IMR-90 (cell line): Measurements from ENCODE around the gene FAM180A. TPM values are rescaled to one million over a fixed set of nuclear protein-coding genes. Genes with fewer than 3 reads are reported as not detected.

ENCODE experiments used
- ATAC-seq: fragments of 200-7000 bp; cut with Tn5 transposase; 2 replicates; pipeline ENCODE4 v1.9.1; 2020; ENCODE audit warnings: low read depth, mild to moderate bottlenecking, moderate library complexity
- BruUV-seq: library from RNA; stranded (reverse); fragments of 400-500 nt; replicated peaks from 2 replicates; lab custom pipeline; 2021; lab: Mats Ljungman, UMichigan
- CTCF ChIA-PET: fragments of 300-600 bp; formaldehyde crosslinking; extraction: SDS; loops from one replicate; lab custom pipeline; 2021; ENCODE audit warnings: antibody characterized with exemption; lab: Yijun Ruan, JAX
- POLR2A ChIA-PET: fragments of 300-600 bp; sonication (Branson Sonifier 250); formaldehyde crosslinking; loops from one replicate; lab custom pipeline; 2022; ENCODE audit warnings: antibody characterized with exemption; ENCODE audit not compliant: unreplicated experiment; lab: Charles Lee
- DNase-seq: peaks from one replicate; pipeline ENCODE4 v3.0.0; 2013
- H2AFZ ChIP-seq: replicated peaks from 2 replicates; pipeline ENCODE3; 2013; ENCODE audit warnings: low read length, mild to moderate bottlenecking; ENCODE audit not compliant: poor library complexity
- H2AK5ac ChIP-seq: 2 replicates; pipeline ENCODE4 v1.6.1; 2013; ENCODE audit warnings: low read depth, low read length, inconsistent platforms
- H2AK9ac ChIP-seq: replicated peaks from 2 replicates; pipeline ENCODE3; 2013; ENCODE audit warnings: mild to moderate bottlenecking, low read depth, low read length, moderate library complexity; ENCODE audit not compliant: poor library complexity
- H2BK120ac ChIP-seq: 2 replicates; pipeline ENCODE4 v1.6.1; 2013; ENCODE audit warnings: low read depth, low read length, inconsistent platforms
- H2BK15ac ChIP-seq: 3 replicates; pipeline ENCODE4 v1.6.1; 2013; ENCODE audit warnings: low read depth, low read length, inconsistent platforms
- H2BK20ac ChIP-seq: 2 replicates; pipeline ENCODE4 v1.6.1; 2013; ENCODE audit warnings: low read depth, mild to moderate bottlenecking, inconsistent platforms, low read length, moderate library complexity
- H2BK5ac ChIP-seq: 2 replicates; pipeline ENCODE4 v1.6.1; 2013; ENCODE audit warnings: mild to moderate bottlenecking, low read depth, low read length, inconsistent platforms; ENCODE audit not compliant: poor library complexity, severe bottlenecking
- H3K14ac ChIP-seq: replicated peaks from 2 replicates; pipeline ENCODE4 v1.6.1; 2013; ENCODE audit warnings: low read depth, low read length, inconsistent platforms
- H3K18ac ChIP-seq: 2 replicates; pipeline ENCODE4 v1.6.1; 2013; ENCODE audit warnings: low read depth, low read length, control low read depth
- H3K23ac ChIP-seq: 2 replicates; pipeline ENCODE4 v1.6.1; 2013; ENCODE audit warnings: low read depth, low read length, inconsistent platforms
- H3K27ac ChIP-seq: 2 replicates; pipeline ENCODE4 v1.5.1; 2013; ENCODE audit warnings: mild to moderate bottlenecking, control low read depth, low read length; ENCODE audit not compliant: insufficient read depth
- H3K27me3 ChIP-seq: 2 replicates; pipeline ENCODE4 v1.6.1; 2013; ENCODE audit warnings: low read length; ENCODE audit not compliant: control insufficient read depth, insufficient read depth
- H3K36me3 ChIP-seq: 2 replicates; pipeline ENCODE4 v1.6.1; 2013; ENCODE audit warnings: low read length, mixed read lengths; ENCODE audit not compliant: control insufficient read depth, insufficient read depth
- H3K4ac ChIP-seq: 2 replicates; pipeline ENCODE4 v1.6.1; 2013; ENCODE audit warnings: low read depth, low read length, inconsistent platforms
- H3K4me1 ChIP-seq: 2 replicates; pipeline ENCODE4 v1.6.1; 2013; ENCODE audit warnings: low read length, mixed read lengths; ENCODE audit not compliant: control insufficient read depth, insufficient read depth
- H3K4me2 ChIP-seq: 2 replicates; pipeline ENCODE4 v1.6.1; 2013; ENCODE audit warnings: low read depth, mild to moderate bottlenecking, control low read depth, low read length, moderate library complexity
- H3K4me3 ChIP-seq: 2 replicates; pipeline ENCODE4 v1.5.1; 2013; ENCODE audit warnings: low read depth, mild to moderate bottlenecking, control low read depth, low read length, moderate library complexity; ENCODE audit not compliant: insufficient read depth
- H3K56ac ChIP-seq: 2 replicates; pipeline ENCODE4 v1.6.1; 2013; ENCODE audit warnings: low read length, inconsistent platforms; ENCODE audit not compliant: insufficient read depth; ENCODE audit errors: extremely low read depth
- H3K79me1 ChIP-seq, 2 experiments: 2 replicates each; pipeline ENCODE4 v1.6.1; 2013; ENCODE audit warnings: low read length in 2 of 2, inconsistent platforms in 1 of 2, low read depth in 1 of 2
- H3K9ac ChIP-seq: 2 replicates; pipeline ENCODE4 v1.6.1; 2013; ENCODE audit warnings: low read depth, low read length, control low read depth
- H3K9me1 ChIP-seq: 2 replicates; pipeline ENCODE4 v1.6.1; 2013; ENCODE audit warnings: low read length, inconsistent platforms; ENCODE audit not compliant: insufficient read depth
- H3K9me3 ChIP-seq: 2 replicates; pipeline ENCODE4 v1.6.1; 2013; ENCODE audit warnings: low read length; ENCODE audit not compliant: control insufficient read depth, insufficient read depth
- H4K20me1 ChIP-seq: 2 replicates; pipeline ENCODE4 v1.6.1; 2013; ENCODE audit warnings: low read length, inconsistent platforms; ENCODE audit not compliant: insufficient read depth
- H4K5ac ChIP-seq: 2 replicates; pipeline ENCODE4 v1.6.1; 2013; ENCODE audit warnings: mild to moderate bottlenecking, low read depth, low read length, control low read depth
- H4K8ac ChIP-seq, 2 experiments: 2 replicates each; pipeline ENCODE4 v1.6.1; 2013; ENCODE audit warnings: low read depth in 2 of 2, low read length in 2 of 2, control low read depth in 1 of 2, inconsistent platforms in 1 of 2
- H4K91ac ChIP-seq: 2 replicates; pipeline ENCODE4 v1.6.1; 2013; ENCODE audit warnings: low read depth, low read length, inconsistent platforms; ENCODE audit not compliant: insufficient read depth
- BHLHE40 ChIP-seq: fragments of 150-350 bp; IDR thresholded peaks from 2 replicates; pipeline ENCODE4 v1.6.1; 2016; ENCODE audit warnings: mild to moderate bottlenecking, low read depth, low read length
- CEBPB ChIP-seq: IDR thresholded peaks from 2 replicates; pipeline ENCODE4 v1.6.1; 2012; ENCODE audit warnings: low read depth, low read length, improper control_type of control experiment
- CHD1 ChIP-seq: IDR thresholded peaks from 2 replicates; pipeline ENCODE4 v1.6.1; 2012; ENCODE audit warnings: low read depth, low read length, improper control_type of control experiment
- FOS ChIP-seq: fragments of 150-350 bp; IDR thresholded peaks from 2 replicates; pipeline ENCODE4 v1.6.1; 2016; ENCODE audit warnings: low read depth, low read length
- MAFK ChIP-seq: IDR thresholded peaks from 2 replicates; pipeline ENCODE4 v1.6.1; 2012; ENCODE audit warnings: low read depth, low read length, improper control_type of control experiment
- MAZ ChIP-seq: IDR thresholded peaks from 2 replicates; pipeline ENCODE4 v1.6.1; 2012; ENCODE audit warnings: low read depth, mild to moderate bottlenecking, low read length, improper control_type of control experiment, moderate library complexity, borderline replicate concordance
- MXI1 ChIP-seq: IDR thresholded peaks from 2 replicates; pipeline ENCODE4 v1.6.1; 2012; ENCODE audit warnings: low read depth, mild to moderate bottlenecking, low read length, moderate library complexity, borderline replicate concordance
- NFE2L2 ChIP-seq: fragments of 150-350 bp; IDR thresholded peaks from 2 replicates; pipeline ENCODE4 v1.6.1; 2016; ENCODE audit warnings: low read depth, mild to moderate bottlenecking, low read length
- POLR2A ChIP-seq: IDR thresholded peaks from 2 replicates; pipeline ENCODE4 v1.6.1; 2012; ENCODE audit warnings: mild to moderate bottlenecking, low read depth, low read length
- RAD21 ChIP-seq: IDR thresholded peaks from 2 replicates; pipeline ENCODE4 v1.6.1; 2012; ENCODE audit warnings: low read length, improper control_type of control experiment
- RCOR1 ChIP-seq: IDR thresholded peaks from 2 replicates; pipeline ENCODE4 v1.6.1; 2012; ENCODE audit warnings: mild to moderate bottlenecking, low read length, improper control_type of control experiment; ENCODE audit not compliant: insufficient replicate concordance
- RFX5 ChIP-seq: IDR thresholded peaks from 2 replicates; pipeline ENCODE4 v1.8.0; 2012; ENCODE audit warnings: low read depth, mild to moderate bottlenecking, low read length, moderate library complexity
- SMC3 ChIP-seq: fragments of 150-350 bp; IDR thresholded peaks from 2 replicates; pipeline ENCODE4 v1.6.1; 2016; ENCODE audit warnings: low read depth, mild to moderate bottlenecking, antibody characterized with exemption, low read length, moderate library complexity
- WGBS, 2 experiments: methylation state at CpG; one replicate each; pipeline versions ENCODE4 v1.1.5 to v1.1.7; 2013; ENCODE audit warnings: missing lambda C conversion rate in 2 of 2; ENCODE audit not compliant: insufficient read length in 1 of 2; ENCODE audit errors: extremely low coverage in 2 of 2; 5-methylcytosine and 5-hydroxymethylcytosine counted together
- dilution Hi-C: fragments of 300-500 bp; cut with HindIII; formaldehyde crosslinking; loops from one replicate; pipeline ENCODE4 v1.14.3; 2018; ENCODE audit warnings: low sequenced_read_pairs; ENCODE audit not compliant: unreplicated experiment
- in situ Hi-C: fragments of 300-500 bp; cut with MboI; formaldehyde crosslinking; loops from 3 replicates; pipeline ENCODE4 v1.14.3; 2019; ENCODE audit warnings: low sequenced_read_pairs, inconsistent platforms, mixed read lengths
- intact Hi-C: fragments of 100-400 bp; cut with micrococcal nuclease; formaldehyde crosslinking; loops from 2 replicates; pipeline ENCODE4 v1.10.0; 2022
- polyA plus RNA-seq, 3 experiments: library from polyadenylated mRNA; depleted of rRNA; stranded (reverse); fragments of >200 nt; gene quantifications; 2 replicates each; pipeline ENCODE4 v1.2.3, GENCODE V29; 2012; ENCODE audit warnings: low replicate concordance in 1 of 3
- total RNA-seq: library from RNA; depleted of rRNA; stranded (reverse); fragments of >200 nt; gene quantifications from 2 replicates; pipeline ENCODE4 v1.2.3, GENCODE V29; 2012
- TF ChIP-seq, protein P1 (sequence below): fragments of 150-350 bp; IDR thresholded peaks from 2 replicates; pipeline ENCODE4 v1.6.1; 2016; ENCODE audit warnings: low read depth, mild to moderate bottlenecking, low read length, moderate library complexity, borderline replicate concordance
- TF ChIP-seq, protein P2 (sequence below): fragments of 150-350 bp; IDR thresholded peaks from 2 replicates; pipeline ENCODE4 v1.6.1; 2017; ENCODE audit warnings: mild to moderate bottlenecking, antibody characterized with exemption, low read length, low read depth
- TF ChIP-seq, protein P3 (sequence below): conservative IDR thresholded peaks from 2 replicates; pipeline ENCODE4 v1.5.1; 2012; ENCODE audit warnings: mild to moderate bottlenecking, low read depth, low read length, improper control_type of control experiment

Gene FAM180A
- total and polyA plus RNA-seq, 2 of the 4 experiments (the other 2 are of a cell fraction) = 1.3 to 2.0 TPM

DNA sequence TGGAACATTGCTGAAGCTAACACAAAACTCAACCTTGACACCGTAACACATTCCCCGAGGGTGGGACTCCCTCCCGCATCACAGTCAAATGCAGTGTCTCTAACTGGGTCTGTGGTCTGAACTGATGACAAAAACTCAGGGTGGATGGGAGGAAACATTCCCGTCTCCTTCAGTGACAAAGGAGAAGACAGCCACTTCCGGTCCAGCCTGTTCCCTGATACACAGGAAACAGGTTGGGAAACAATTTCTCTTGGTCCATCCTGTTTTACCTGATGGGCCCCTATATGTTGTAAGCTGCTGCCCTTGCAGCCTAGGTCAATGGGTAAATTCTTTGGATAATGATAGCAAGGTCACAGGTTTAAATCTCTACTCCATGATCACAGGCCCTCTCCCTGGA is 41.0 kb downstream of the FAM180A start:
- TF ChIP-seq MXI1 (no peak), POLR2A (no peak), RCOR1 (no peak), RAD21 (no peak), SMC3 (no peak), FOS (no peak), CEBPB (no peak), MAZ (no peak), CHD1 (no peak), RFX5 (no peak), BHLHE40 (no peak), MAFK (no peak), NFE2L2 (no peak)
- TF ChIP-seq, protein P1, sequence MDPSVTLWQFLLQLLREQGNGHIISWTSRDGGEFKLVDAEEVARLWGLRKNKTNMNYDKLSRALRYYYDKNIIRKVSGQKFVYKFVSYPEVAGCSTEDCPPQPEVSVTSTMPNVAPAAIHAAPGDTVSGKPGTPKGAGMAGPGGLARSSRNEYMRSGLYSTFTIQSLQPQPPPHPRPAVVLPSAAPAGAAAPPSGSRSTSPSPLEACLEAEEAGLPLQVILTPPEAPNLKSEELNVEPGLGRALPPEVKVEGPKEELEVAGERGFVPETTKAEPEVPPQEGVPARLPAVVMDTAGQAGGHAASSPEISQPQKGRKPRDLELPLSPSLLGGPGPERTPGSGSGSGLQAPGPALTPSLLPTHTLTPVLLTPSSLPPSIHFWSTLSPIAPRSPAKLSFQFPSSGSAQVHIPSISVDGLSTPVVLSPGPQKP = no peak
- TF ChIP-seq, protein P2, sequence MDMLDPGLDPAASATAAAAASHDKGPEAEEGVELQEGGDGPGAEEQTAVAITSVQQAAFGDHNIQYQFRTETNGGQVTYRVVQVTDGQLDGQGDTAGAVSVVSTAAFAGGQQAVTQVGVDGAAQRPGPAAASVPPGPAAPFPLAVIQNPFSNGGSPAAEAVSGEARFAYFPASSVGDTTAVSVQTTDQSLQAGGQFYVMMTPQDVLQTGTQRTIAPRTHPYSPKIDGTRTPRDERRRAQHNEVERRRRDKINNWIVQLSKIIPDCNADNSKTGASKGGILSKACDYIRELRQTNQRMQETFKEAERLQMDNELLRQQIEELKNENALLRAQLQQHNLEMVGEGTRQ = no peak
- TF ChIP-seq, protein P3, sequence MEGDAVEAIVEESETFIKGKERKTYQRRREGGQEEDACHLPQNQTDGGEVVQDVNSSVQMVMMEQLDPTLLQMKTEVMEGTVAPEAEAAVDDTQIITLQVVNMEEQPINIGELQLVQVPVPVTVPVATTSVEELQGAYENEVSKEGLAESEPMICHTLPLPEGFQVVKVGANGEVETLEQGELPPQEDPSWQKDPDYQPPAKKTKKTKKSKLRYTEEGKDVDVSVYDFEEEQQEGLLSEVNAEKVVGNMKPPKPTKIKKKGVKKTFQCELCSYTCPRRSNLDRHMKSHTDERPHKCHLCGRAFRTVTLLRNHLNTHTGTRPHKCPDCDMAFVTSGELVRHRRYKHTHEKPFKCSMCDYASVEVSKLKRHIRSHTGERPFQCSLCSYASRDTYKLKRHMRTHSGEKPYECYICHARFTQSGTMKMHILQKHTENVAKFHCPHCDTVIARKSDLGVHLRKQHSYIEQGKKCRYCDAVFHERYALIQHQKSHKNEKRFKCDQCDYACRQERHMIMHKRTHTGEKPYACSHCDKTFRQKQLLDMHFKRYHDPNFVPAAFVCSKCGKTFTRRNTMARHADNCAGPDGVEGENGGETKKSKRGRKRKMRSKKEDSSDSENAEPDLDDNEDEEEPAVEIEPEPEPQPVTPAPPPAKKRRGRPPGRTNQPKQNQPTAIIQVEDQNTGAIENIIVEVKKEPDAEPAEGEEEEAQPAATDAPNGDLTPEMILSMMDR = no peak
- CTCF ChIA-PET = no interaction called here

More for the DNA sequence above, 41.0 kb downstream of the FAM180A start:
- Histone ChIP-seq H3K4me2 (no peak overlapping the region), H3K14ac (0 out of 2 replicates have a peak overlapping the region, but pooled peaks have one; percentile 12), H3K9ac (no peak overlapping the region), H4K20me1 (no peaks in the 10 kb centered on the region), H4K8ac (no peak overlapping the region), H2AFZ (no peak overlapping the region), H3K79me1 (no peaks in the 10 kb centered on the region; a peak in 1 of 4 replicates), H3K9me3 (no peaks in the 10 kb centered on the region), H4K91ac (peak overlapping the region; percentile 0; the same call in 1 of the 2 replicates), H3K56ac (no peak overlapping the region), H4K5ac (peak overlapping the region; percentile 76), H3K23ac (no peak overlapping the region), H2BK20ac (no peak overlapping the region), H3K36me3 (no peaks in the 10 kb centered on the region), H2BK15ac (peak overlapping the region; percentile 45; the same call in 1 of the 3 replicates), H2BK5ac (no peak overlapping the region), H3K27me3 (no peaks in the 10 kb centered on the region), H3K4ac (peak overlapping the region; percentile 23), H3K4me1 (peaks cover 10% of the 10 kb centered on the region), H2AK9ac (no peak overlapping the region), H2AK5ac (peak overlapping the region; percentile 25; the same call in 1 of the 2 replicates), H3K18ac (peak overlapping the region; percentile 2; the same call in 1 of the 2 replicates), H3K9me1 (peaks cover 27% of the 10 kb centered on the region), H3K27ac (peak overlapping the region; percentile 7; the same call in 1 of the 2 replicates), H3K4me3 (no peak overlapping the region), H2BK120ac (no peak overlapping the region; the same call in 1 of the 2 replicates)
- POLR2A ChIA-PET = no interaction called here
- in situ Hi-C loops (no loop called here), intact Hi-C loops (no loop called here), dilution Hi-C loops (no loop called here)
- WGBS, 2 experiments = 100% methylated on average over 2 of the region's 5 CpGs; no CpG with 5 or more reads in 1 of the 2 experiments
- no peak for DNase-seq
- ATAC-seq = no peak
- no TSS peak for BruUV-seq
